ENCODE data around the gene INSIG1. TPM values are rescaled to one million over a fixed set of nuclear protein-coding genes. Genes with fewer than 3 reads are reported as not detected.
A peak's percentile ranks its signal among the peaks of the same experiment; 100 is the strongest.

Gene INSIG1
- total RNA-seq, 1 experiment from 2014 or later, result 60.1 TPM

DNA sequence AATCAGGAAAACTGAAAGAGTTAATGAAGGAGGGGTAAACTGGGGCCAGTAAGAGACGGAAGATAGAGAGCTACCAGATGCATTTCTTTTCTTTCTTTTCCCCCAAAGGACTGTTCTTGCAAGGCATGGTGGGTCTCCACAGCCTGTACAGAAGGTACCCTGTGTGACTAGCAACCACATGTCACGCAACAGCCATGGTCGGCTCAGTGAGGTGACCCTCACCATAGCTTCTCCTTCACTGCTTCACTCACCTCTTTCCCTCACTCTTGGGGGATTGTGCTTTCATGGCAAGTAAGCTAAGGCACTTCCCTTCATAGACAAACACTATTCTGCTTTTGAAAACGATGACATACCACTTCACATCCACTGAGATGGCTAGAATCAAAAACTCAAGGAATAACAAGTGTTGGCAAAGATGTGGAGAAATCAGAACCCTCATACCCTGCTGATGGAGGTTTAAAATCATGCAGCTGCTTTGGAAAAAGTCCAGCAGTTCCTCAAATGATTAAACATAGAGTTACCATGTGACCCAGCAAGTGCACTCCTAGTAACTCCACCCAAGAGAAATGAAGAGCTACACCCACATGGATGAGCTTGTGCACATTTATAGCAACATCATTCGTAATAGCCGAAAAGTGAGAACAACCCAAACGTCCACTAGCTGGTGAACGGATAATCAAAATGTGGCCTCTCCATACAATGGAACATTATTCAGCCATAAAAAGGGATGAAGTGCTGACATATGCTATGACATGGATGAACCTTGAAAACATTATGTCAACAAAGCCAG is 3.8 kb upstream of the INSIG1 start:
- no peak for DNase-seq
- no peaks in the 10 kb centered on the region for H3K27me3 ChIP-seq (replicated peaks; ENCODE audit: control insufficient read depth, insufficient read depth, low read length)
- Mint-ChIP-seq H3K27me3 (ENCODE audit: insufficient read depth, unreplicated experiment) (no peaks in the 10 kb centered on the region), H3K27ac (ENCODE audit: unreplicated experiment) (no peak overlapping the region), H3K4me1 (ENCODE audit: low read depth, unreplicated experiment) (peaks cover 22% of the 10 kb centered on the region), H3K4me3 (ENCODE audit: unreplicated experiment) (no peak overlapping the region), H3K9me3 (ENCODE audit: unreplicated experiment) (peaks cover 23% of the 10 kb centered on the region), H3K36me3 (ENCODE audit: insufficient read depth, unreplicated experiment) (peaks cover 17% of the 10 kb centered on the region)
- no TSS peak for BruUV-seq (replicated peaks)
- CTCF ChIA-PET, result no interaction called here
- TF ChIP-seq, protein P1, sequence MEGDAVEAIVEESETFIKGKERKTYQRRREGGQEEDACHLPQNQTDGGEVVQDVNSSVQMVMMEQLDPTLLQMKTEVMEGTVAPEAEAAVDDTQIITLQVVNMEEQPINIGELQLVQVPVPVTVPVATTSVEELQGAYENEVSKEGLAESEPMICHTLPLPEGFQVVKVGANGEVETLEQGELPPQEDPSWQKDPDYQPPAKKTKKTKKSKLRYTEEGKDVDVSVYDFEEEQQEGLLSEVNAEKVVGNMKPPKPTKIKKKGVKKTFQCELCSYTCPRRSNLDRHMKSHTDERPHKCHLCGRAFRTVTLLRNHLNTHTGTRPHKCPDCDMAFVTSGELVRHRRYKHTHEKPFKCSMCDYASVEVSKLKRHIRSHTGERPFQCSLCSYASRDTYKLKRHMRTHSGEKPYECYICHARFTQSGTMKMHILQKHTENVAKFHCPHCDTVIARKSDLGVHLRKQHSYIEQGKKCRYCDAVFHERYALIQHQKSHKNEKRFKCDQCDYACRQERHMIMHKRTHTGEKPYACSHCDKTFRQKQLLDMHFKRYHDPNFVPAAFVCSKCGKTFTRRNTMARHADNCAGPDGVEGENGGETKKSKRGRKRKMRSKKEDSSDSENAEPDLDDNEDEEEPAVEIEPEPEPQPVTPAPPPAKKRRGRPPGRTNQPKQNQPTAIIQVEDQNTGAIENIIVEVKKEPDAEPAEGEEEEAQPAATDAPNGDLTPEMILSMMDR (IDR thresholded peaks at IDR 0.05; ENCODE audit: insufficient read depth in 1 of 2, low read depth in 1 of 2, low read length in 1 of 2, severe bottlenecking in 1 of 2, unreplicated experiment in 1 of 2), result no peak
- H3K4me1 ChIP-seq, result peaks cover 34% of the 10 kb centered on the region
- POLR2A ChIA-PET, result no interaction called here
- no peak overlapping the region for H3K4me3 ChIP-seq (ENCODE audit: low read depth, low read length)
- H3K36me3 ChIP-seq (ENCODE audit: control insufficient read depth, insufficient read depth, low read length), result no peaks in the 10 kb centered on the region
- H3K9me3 ChIP-seq, result no peaks in the 10 kb centered on the region
- intact Hi-C loops (cut with micrococcal nuclease; ENCODE audit: unreplicated experiment), result no loop called here

DNA sequence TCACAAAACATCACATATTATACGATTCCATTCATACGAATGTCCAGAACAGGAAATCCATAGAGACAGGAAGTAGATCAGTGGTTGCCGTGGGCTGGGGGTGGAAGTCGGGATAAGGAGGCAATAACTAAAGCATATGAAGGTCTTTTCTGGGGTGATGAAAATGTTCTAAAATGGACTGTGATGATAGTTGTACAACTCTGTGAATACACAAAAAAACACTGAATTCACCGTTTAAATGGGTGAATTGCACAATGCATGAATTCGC is 3.2 kb upstream of the INSIG1 start:
- Mint-ChIP-seq H3K9me3 (ENCODE audit: unreplicated experiment) (peaks cover 23% of the 10 kb centered on the region), H3K27ac (ENCODE audit: unreplicated experiment) (no peak overlapping the region), H3K36me3 (ENCODE audit: insufficient read depth, unreplicated experiment) (peaks cover 23% of the 10 kb centered on the region), H3K4me3 (ENCODE audit: unreplicated experiment) (no peak overlapping the region), H3K27me3 (ENCODE audit: insufficient read depth, unreplicated experiment) (no peaks in the 10 kb centered on the region), H3K4me1 (ENCODE audit: low read depth, unreplicated experiment) (peaks cover 22% of the 10 kb centered on the region)
- CTCF ChIA-PET, result no interaction called here
- Histone ChIP-seq H3K9me3 (no peaks in the 10 kb centered on the region), H3K36me3 (ENCODE audit: control insufficient read depth, insufficient read depth, low read length) (peaks cover 4% of the 10 kb centered on the region), H3K4me3 (ENCODE audit: low read depth, low read length) (no peak overlapping the region), H3K4me1 (peaks cover 34% of the 10 kb centered on the region), H3K27me3 (replicated peaks; ENCODE audit: control insufficient read depth, insufficient read depth, low read length) (no peaks in the 10 kb centered on the region)
- no peak for DNase-seq
- BruUV-seq (replicated peaks), result no TSS peak
- POLR2A ChIA-PET, result no interaction called here
- intact Hi-C loops (cut with micrococcal nuclease; ENCODE audit: unreplicated experiment), result no loop called here
- TF ChIP-seq, protein P1 (IDR thresholded peaks at IDR 0.05; ENCODE audit: insufficient read depth in 1 of 2, low read depth in 1 of 2, low read length in 1 of 2, severe bottlenecking in 1 of 2, unreplicated experiment in 1 of 2), result no peak

DNA sequence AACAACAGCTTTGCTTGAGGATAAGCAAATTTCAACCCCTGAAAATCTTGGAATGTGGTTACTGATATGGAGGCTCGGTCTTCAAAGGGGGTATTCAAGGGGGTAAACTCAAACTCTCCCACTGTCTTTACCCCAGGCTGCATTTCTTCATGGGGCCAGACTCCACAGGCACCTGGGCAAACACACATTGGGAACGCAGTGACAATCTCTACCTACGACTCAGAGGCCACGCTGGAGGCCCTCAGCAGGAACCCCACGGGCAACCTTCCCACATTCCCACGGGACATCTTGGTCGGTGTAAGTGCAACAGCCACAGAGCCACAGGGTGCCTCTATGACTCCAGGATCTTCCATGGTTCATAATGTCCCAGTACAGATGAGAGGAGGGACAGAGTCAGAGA is 2.2 kb upstream of the INSIG1 start:
- DNase-seq, result peak in 1 of 2 experiments; percentile 23
- TF ChIP-seq, protein P1 (IDR thresholded peaks at IDR 0.05; ENCODE audit: insufficient read depth in 1 of 2, low read depth in 1 of 2, low read length in 1 of 2, severe bottlenecking in 1 of 2, unreplicated experiment in 1 of 2), result no peak
- Histone ChIP-seq H3K9me3 (no peaks in the 10 kb centered on the region), H3K4me1 (peaks cover 30% of the 10 kb centered on the region), H3K4me3 (ENCODE audit: low read depth, low read length) (no peak overlapping the region), H3K27me3 (replicated peaks; ENCODE audit: control insufficient read depth, insufficient read depth, low read length) (no peaks in the 10 kb centered on the region), H3K36me3 (ENCODE audit: control insufficient read depth, insufficient read depth, low read length) (peaks cover 7% of the 10 kb centered on the region)
- Mint-ChIP-seq H3K4me3 (ENCODE audit: unreplicated experiment) (peak overlapping the region; percentile 96), H3K4me1 (ENCODE audit: low read depth, unreplicated experiment) (peaks cover 27% of the 10 kb centered on the region), H3K9me3 (ENCODE audit: unreplicated experiment) (peaks cover 23% of the 10 kb centered on the region), H3K27me3 (ENCODE audit: insufficient read depth, unreplicated experiment) (no peaks in the 10 kb centered on the region), H3K36me3 (ENCODE audit: insufficient read depth, unreplicated experiment) (peaks cover 32% of the 10 kb centered on the region), H3K27ac (ENCODE audit: unreplicated experiment) (peak overlapping the region; percentile 60)
- intact Hi-C loops (cut with micrococcal nuclease; ENCODE audit: unreplicated experiment), result loop anchor here (5.0 kb wide), 3 partner anchors 83 to 368 kb away; partner anchors contain the start of gene PAXIP1
- BruUV-seq (replicated peaks), result no TSS peak
- CTCF ChIA-PET, result interaction anchor here (2.5 kb wide), 1 partner anchor 60 kb away, joined by 6 read pairs; no protein-coding TSS in a partner anchor
- POLR2A ChIA-PET, result interaction anchor here (0.5 kb wide), 1 partner anchor 611 kb away, joined by 3 read pairs; no protein-coding TSS in a partner anchor

Data from Caco-2 (cell line).